ENCODE measurements around the gene SLC4A11. TPM values are rescaled to one million over a fixed set of nuclear protein-coding genes. Genes with fewer than 3 reads are reported as not detected.
"Not testable (repeated sequence)": the region's sequence is repeated elsewhere in the genome, so short reads cannot be mapped to it uniquely, and the experiment has no call there.

Gene SLC4A11
- polyA plus RNA-seq, 1 donor (not counting 4 experiments of a cell fraction or from before 2014, with no cell fraction given): 4.7 TPM

DNA sequence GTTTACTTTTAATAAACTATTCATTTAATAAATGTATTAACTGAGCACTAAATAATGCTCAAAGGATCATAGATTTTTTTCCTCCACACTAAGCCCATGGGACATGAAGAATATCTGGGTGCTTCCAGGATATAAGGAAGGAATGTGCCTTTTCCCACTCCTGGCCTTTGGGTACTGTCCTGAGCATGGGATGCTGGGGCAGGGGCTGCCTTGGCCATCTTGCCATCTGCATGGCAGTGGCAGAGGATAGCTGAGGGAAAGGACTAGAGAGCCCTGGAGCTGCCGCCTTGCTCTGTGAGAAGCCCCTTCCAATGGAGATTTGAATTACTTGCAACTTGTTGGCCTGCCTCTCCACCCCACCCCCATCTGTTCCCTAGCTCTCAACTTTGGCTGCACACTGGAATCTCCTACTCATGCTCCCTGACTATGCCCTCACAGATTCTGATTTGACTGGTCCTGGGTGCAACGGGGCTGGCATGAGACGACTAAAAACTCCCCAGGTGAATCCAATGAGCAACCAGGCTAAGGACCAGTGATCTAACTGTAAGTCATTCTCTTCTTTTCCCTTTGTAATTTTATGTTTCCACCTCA lies 50.1 kb downstream of the SLC4A11 start:
- DNase-seq (ENCODE audit: low read depth, low spot score) (no peak), FAIRE-seq (no peak)
- Histone ChIP-seq H4K20me1 (ENCODE audit: control insufficient read depth, extremely low read depth, insufficient read depth, low read length) (no peaks in the 10 kb centered on the region), H3K79me2 (ENCODE audit: control insufficient read depth, insufficient read depth, low read length) (no peaks in the 10 kb centered on the region), H3K4me3 (ENCODE audit: control insufficient read depth in 2 of 3, extremely low read depth in 1 of 3, insufficient read depth in 2 of 3, low read depth in 1 of 3, low read length in 3 of 3) (no peak overlapping the region), H3K27ac (ENCODE audit: control insufficient read depth, insufficient read depth, low read length) (no peak overlapping the region), H3K9me1 (ENCODE audit: control insufficient read depth, extremely low read depth, insufficient read depth, low read length) (no peaks in the 10 kb centered on the region), H3K9ac (ENCODE audit: control insufficient read depth, extremely low read depth, insufficient read depth, low read length) (no peak overlapping the region), H3K4me1 (ENCODE audit: control insufficient read depth, extremely low read depth, insufficient read depth, low read length) (peaks cover 5% of the 10 kb centered on the region), H3K36me3 (ENCODE audit: control insufficient read depth in 2 of 2, extremely low read depth in 1 of 2, insufficient read depth in 2 of 2, low read length in 2 of 2) (peaks cover 27 to 30% of the 10 kb centered on the region in 2 experiments), H3K9me3 (ENCODE audit: control insufficient read depth, low read depth, low read length) (no peaks in the 10 kb centered on the region), H3K27me3 (ENCODE audit: control insufficient read depth, extremely low read depth, insufficient read depth, low read length) (no peaks in the 10 kb centered on the region), H2AFZ (ENCODE audit: control insufficient read depth, low read length) (no peak overlapping the region), H3K4me2 (ENCODE audit: control insufficient read depth, extremely low read depth, insufficient read depth, low read depth, low read length) (no peak overlapping the region)
- dilution Hi-C loops (cut with MboI; ENCODE audit: extremely low pct_ligation_motif_present, low sequenced_read_pairs): no loop called here
- TF ChIP-seq EZH2 (IDR thresholded peaks at IDR 0.05; ENCODE audit: low read length): no peak
- TF ChIP-seq, protein P1, sequence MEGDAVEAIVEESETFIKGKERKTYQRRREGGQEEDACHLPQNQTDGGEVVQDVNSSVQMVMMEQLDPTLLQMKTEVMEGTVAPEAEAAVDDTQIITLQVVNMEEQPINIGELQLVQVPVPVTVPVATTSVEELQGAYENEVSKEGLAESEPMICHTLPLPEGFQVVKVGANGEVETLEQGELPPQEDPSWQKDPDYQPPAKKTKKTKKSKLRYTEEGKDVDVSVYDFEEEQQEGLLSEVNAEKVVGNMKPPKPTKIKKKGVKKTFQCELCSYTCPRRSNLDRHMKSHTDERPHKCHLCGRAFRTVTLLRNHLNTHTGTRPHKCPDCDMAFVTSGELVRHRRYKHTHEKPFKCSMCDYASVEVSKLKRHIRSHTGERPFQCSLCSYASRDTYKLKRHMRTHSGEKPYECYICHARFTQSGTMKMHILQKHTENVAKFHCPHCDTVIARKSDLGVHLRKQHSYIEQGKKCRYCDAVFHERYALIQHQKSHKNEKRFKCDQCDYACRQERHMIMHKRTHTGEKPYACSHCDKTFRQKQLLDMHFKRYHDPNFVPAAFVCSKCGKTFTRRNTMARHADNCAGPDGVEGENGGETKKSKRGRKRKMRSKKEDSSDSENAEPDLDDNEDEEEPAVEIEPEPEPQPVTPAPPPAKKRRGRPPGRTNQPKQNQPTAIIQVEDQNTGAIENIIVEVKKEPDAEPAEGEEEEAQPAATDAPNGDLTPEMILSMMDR (optimal IDR thresholded peaks at IDR 0.05 in 1 of 3, IDR thresholded peaks at IDR 0.05 in 1 of 3, conservative IDR thresholded peaks at IDR 0.05 in 1 of 3; ENCODE audit: extremely low read depth in 1 of 3, insufficient read depth in 2 of 3, low read length in 3 of 3): no peak

DNA sequence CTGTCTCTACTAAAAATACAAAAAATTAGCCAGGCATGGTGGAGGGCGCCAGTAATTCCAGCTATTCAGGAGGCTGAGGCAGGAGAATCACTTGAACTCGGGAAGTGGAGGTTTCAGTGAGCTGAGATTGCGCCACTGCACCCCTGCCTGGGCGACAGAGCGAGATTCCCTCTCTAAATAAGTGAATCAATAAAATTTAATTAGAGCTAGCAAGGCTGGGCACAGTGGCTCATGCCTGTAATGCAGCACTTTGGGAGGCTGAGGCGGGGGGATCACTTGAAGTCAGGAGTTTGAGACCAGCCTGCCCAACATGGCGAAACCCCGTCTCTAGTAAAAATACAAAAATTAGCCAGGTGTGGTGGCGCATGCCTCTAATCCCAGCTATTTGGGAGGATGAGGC lies 51.1 kb downstream of the SLC4A11 start:
- peaks cover 11% of the 10 kb centered on the region for H3K4me1 ChIP-seq (ENCODE audit: control insufficient read depth, extremely low read depth, insufficient read depth, low read length)
- dilution Hi-C loops (cut with MboI; ENCODE audit: extremely low pct_ligation_motif_present, low sequenced_read_pairs); H3K27ac ChIP-seq (ENCODE audit: control insufficient read depth, insufficient read depth, low read length); H3K9me3 ChIP-seq (ENCODE audit: control insufficient read depth, low read depth, low read length); H3K9me1 ChIP-seq (ENCODE audit: control insufficient read depth, extremely low read depth, insufficient read depth, low read length); H4K20me1 ChIP-seq (ENCODE audit: control insufficient read depth, extremely low read depth, insufficient read depth, low read length); H3K9ac ChIP-seq (ENCODE audit: control insufficient read depth, extremely low read depth, insufficient read depth, low read length); H3K4me2 ChIP-seq (ENCODE audit: control insufficient read depth, extremely low read depth, insufficient read depth, low read depth, low read length); FAIRE-seq; H3K79me2 ChIP-seq (ENCODE audit: control insufficient read depth, insufficient read depth, low read length); H2AFZ ChIP-seq (ENCODE audit: control insufficient read depth, low read length); H3K4me3 ChIP-seq (ENCODE audit: control insufficient read depth in 2 of 3, extremely low read depth in 1 of 3, insufficient read depth in 2 of 3, low read depth in 1 of 3, low read length in 3 of 3); DNase-seq (ENCODE audit: low read depth, low spot score); H3K27me3 ChIP-seq (ENCODE audit: control insufficient read depth, extremely low read depth, insufficient read depth, low read length): not testable (repeated sequence)
- H3K36me3 ChIP-seq (ENCODE audit: control insufficient read depth in 2 of 2, extremely low read depth in 1 of 2, insufficient read depth in 2 of 2, low read length in 2 of 2): peaks cover 20 to 26% of the 10 kb centered on the region in 2 experiments

All from keratinocyte (primary cell).